Neuronal stem cell (in vitro differentiated cells): ENCODE results near the gene DHDH.
A peak's percentile ranks its signal among the peaks of the same experiment; 100 is the strongest.

ENCODE experiments used
- DNase-seq: peaks from one replicate; pipeline ENCODE4 v3.0.0-alpha.2; 2013; ENCODE audit warnings: low spot score
- H2AFZ ChIP-seq: one replicate; pipeline ENCODE4 v1.6.1; 2013; ENCODE audit warnings: mild to moderate bottlenecking, low read length, inconsistent platforms
- H2AK5ac ChIP-seq: 2 replicates; pipeline ENCODE4 v1.6.1; 2013; ENCODE audit warnings: low read depth, mild to moderate bottlenecking, inconsistent platforms, low read length, moderate library complexity, mixed read lengths
- H2BK120ac ChIP-seq: 2 replicates; pipeline ENCODE4 v1.6.1; 2013; ENCODE audit warnings: low read depth, mild to moderate bottlenecking, inconsistent platforms, low read length, moderate library complexity, mixed read lengths
- H2BK12ac ChIP-seq: one replicate; pipeline ENCODE4 v1.6.1; 2013; ENCODE audit warnings: low read length, inconsistent platforms
- H2BK15ac ChIP-seq: 2 replicates; pipeline ENCODE4 v1.6.1; 2013; ENCODE audit warnings: mild to moderate bottlenecking, low read length, inconsistent platforms, mixed read lengths
- H2BK5ac ChIP-seq: one replicate; pipeline ENCODE4 v1.6.1; 2013; ENCODE audit warnings: inconsistent platforms, mild to moderate bottlenecking, low read length, moderate library complexity
- H3K14ac ChIP-seq: one replicate; pipeline ENCODE4 v1.6.1; 2013; ENCODE audit warnings: low read length, inconsistent platforms
- H3K18ac ChIP-seq: 2 replicates; pipeline ENCODE4 v1.6.1; 2013; ENCODE audit warnings: low read length, inconsistent platforms
- H3K23ac ChIP-seq: 2 replicates; pipeline ENCODE4 v1.6.1; 2013; ENCODE audit warnings: low read depth, mild to moderate bottlenecking, mixed read lengths, low read length, inconsistent platforms; ENCODE audit not compliant: poor library complexity
- H3K27ac ChIP-seq: replicated peaks from 3 replicates; pipeline ENCODE4 v1.5.1; 2013; ENCODE audit warnings: low read length, inconsistent platforms
- H3K27me3 ChIP-seq, 3 experiments: 2 replicates each; pipeline ENCODE4 v1.6.1; 2013; ENCODE audit warnings: low read length in 3 of 3, mild to moderate bottlenecking in 2 of 3, inconsistent platforms in 1 of 3, low read depth in 1 of 3, mixed read lengths in 1 of 3, moderate library complexity in 1 of 3; ENCODE audit not compliant: control insufficient read depth in 3 of 3, insufficient read depth in 3 of 3
- H3K36me3 ChIP-seq, 2 donors: replicated peaks in 1 of 2; 2 replicates each; pipeline ENCODE4 v1.6.1; 2013; ENCODE audit warnings: low read length in 2 of 2; ENCODE audit not compliant: control insufficient read depth in 2 of 2, insufficient read depth in 2 of 2
- H3K4ac ChIP-seq: 2 replicates; pipeline ENCODE4 v1.6.1; 2013; ENCODE audit warnings: inconsistent platforms, mild to moderate bottlenecking, low read length, moderate library complexity
- H3K4me1 ChIP-seq, 2 donors: 1 replicate in 1 of 2; 2 replicates in 1 of 2; pipeline ENCODE4 v1.6.1; 2013; ENCODE audit warnings: low read length in 2 of 2, low read depth in 1 of 2; ENCODE audit not compliant: control insufficient read depth in 2 of 2, insufficient read depth in 1 of 2
- H3K4me2 ChIP-seq: one replicate; pipeline ENCODE4 v1.6.1; 2013; ENCODE audit warnings: mild to moderate bottlenecking, low read length, inconsistent platforms; ENCODE audit not compliant: insufficient read depth, poor library complexity, severe bottlenecking
- H3K4me3 ChIP-seq, 2 donors: 2 replicates each; pipeline ENCODE4 v1.5.1; 2013; ENCODE audit warnings: low read length in 2 of 2, mild to moderate bottlenecking in 2 of 2, inconsistent platforms in 1 of 2, moderate library complexity in 1 of 2
- H3K79me1 ChIP-seq: one replicate; pipeline ENCODE4 v1.6.1; 2013; ENCODE audit warnings: low read depth, mild to moderate bottlenecking, inconsistent platforms, low read length, moderate library complexity
- H3K9ac ChIP-seq: one replicate; pipeline ENCODE4 v1.6.1; 2013; ENCODE audit warnings: mild to moderate bottlenecking, low read depth, low read length, inconsistent platforms; ENCODE audit not compliant: poor library complexity
- H3K9me3 ChIP-seq, 2 donors: replicated peaks in 1 of 2; 2 replicates each; pipeline versions ENCODE3 to v1.6.1; 2013; ENCODE audit warnings: low read length in 2 of 2, mild to moderate bottlenecking in 2 of 2, inconsistent platforms in 1 of 2, low read depth in 1 of 2, mixed read lengths in 1 of 2, moderate library complexity in 1 of 2; ENCODE audit not compliant: control insufficient read depth in 2 of 2, insufficient read depth in 1 of 2
- H4K8ac ChIP-seq: one replicate; pipeline ENCODE4 v1.6.1; 2013; ENCODE audit warnings: low read depth, mild to moderate bottlenecking, inconsistent platforms, low read length, moderate library complexity
- H4K91ac ChIP-seq: one replicate; pipeline ENCODE4 v1.6.1; 2013; ENCODE audit warnings: low read length, low read depth, mild to moderate bottlenecking, inconsistent platforms; ENCODE audit not compliant: poor library complexity
- WGBS, 2 donors: extraction: QIAGEN DNeasy Blood & Tissue Kit; methylation state at CpG; one replicate each; pipeline ENCODE4 v1.1.7; 2013; ENCODE audit warnings: missing lambda C conversion rate in 2 of 2, mixed read lengths in 1 of 2; ENCODE audit not compliant: insufficient read length in 2 of 2, insufficient replicate concordance in 1 of 2; ENCODE audit errors: extremely low coverage in 2 of 2; 5-methylcytosine and 5-hydroxymethylcytosine counted together

The DHDH gene

GRCh38 chr19:48975947-48976847 is 42.7 kb downstream of the DHDH start:
- no CpG with 5 or more reads among the region's 13 CpGs for WGBS, 2 donors
- no peak overlapping the region for H4K8ac ChIP-seq
- no peak for DNase-seq

GRCh38 chr19:48977061-48977460 is 43.6 kb downstream of the DHDH start:
- WGBS, 2 donors, result no CpG with 5 or more reads among the region's 2 CpGs
- Histone ChIP-seq H2AK5ac (no peak overlapping the region), H4K8ac (no peak overlapping the region)

More at GRCh38 chr19:48975947-48976847, 42.7 kb downstream of the DHDH start:
- H2BK12ac ChIP-seq, result no peak overlapping the region
- no peak overlapping the region for H2BK15ac ChIP-seq
- H3K23ac ChIP-seq, result no peak overlapping the region
- H3K36me3 ChIP-seq, result peaks cover 24 to 52% of the 10 kb centered on the region in 2 donors
- no peak overlapping the region for H3K4me3 ChIP-seq
- no peak overlapping the region for H4K91ac ChIP-seq
- peak overlapping the region; percentile 67 for H2AFZ ChIP-seq
- H3K4me1 ChIP-seq, result no peaks in the 10 kb centered on the region
- H2BK120ac ChIP-seq, result no peak overlapping the region
- no peak overlapping the region for H3K27ac ChIP-seq
- no peak overlapping the region for H2BK5ac ChIP-seq
- no peaks in the 10 kb centered on the region for H3K9me3 ChIP-seq
- no peaks in the 10 kb centered on the region for H3K27me3 ChIP-seq
- no peak overlapping the region for H3K4me2 ChIP-seq
- H3K79me1 ChIP-seq, result no peaks in the 10 kb centered on the region
- H2AK5ac ChIP-seq, result no peak overlapping the region
- H3K14ac ChIP-seq, result no peak overlapping the region
- H3K18ac ChIP-seq, result no peak overlapping the region
- H3K4ac ChIP-seq, result no peak overlapping the region
- no peak overlapping the region for H3K9ac ChIP-seq

GRCh38 chr19:48982280-48982679 is 48.8 kb downstream of the DHDH start:
- Histone ChIP-seq H4K8ac (no peak overlapping the region), H2AK5ac (no peak overlapping the region), H2AFZ (no peak overlapping the region), H3K4me2 (no peak overlapping the region), H3K36me3 (peaks cover 33 to 65% of the 10 kb centered on the region in 2 donors), H3K4me3 (no peak overlapping the region), H3K9me3 (no peaks in the 10 kb centered on the region), H3K4me1 (no peaks in the 10 kb centered on the region), H3K27me3 (no peaks in the 10 kb centered on the region), H3K27ac (no peak overlapping the region), H2BK12ac (no peak overlapping the region), H3K9ac (no peak overlapping the region), H2BK5ac (peak overlapping the region; percentile 36), H2BK120ac (no peak overlapping the region), H3K4ac (no peak overlapping the region), H3K18ac (no peak overlapping the region), H3K23ac (no peak overlapping the region), H2BK15ac (no peak overlapping the region), H4K91ac (no peak overlapping the region), H3K79me1 (no peaks in the 10 kb centered on the region), H3K14ac (no peak overlapping the region)
- no peak for DNase-seq
- no CpG with 5 or more reads among the region's 9 CpGs for WGBS, 2 donors

More at GRCh38 chr19:48977061-48977460, 43.6 kb downstream of the DHDH start:
- no peaks in the 10 kb centered on the region for H3K27me3 ChIP-seq
- H3K36me3 ChIP-seq, result peaks cover 28 to 57% of the 10 kb centered on the region in 2 donors
- H2AFZ ChIP-seq, result no peak overlapping the region
- no peaks in the 10 kb centered on the region for H3K79me1 ChIP-seq
- no peak overlapping the region for H3K4ac ChIP-seq
- no peaks in the 10 kb centered on the region for H3K9me3 ChIP-seq
- no peak overlapping the region for H3K4me2 ChIP-seq
- H3K14ac ChIP-seq, result no peak overlapping the region
- H3K4me3 ChIP-seq, result no peak overlapping the region
- no peak for DNase-seq
- no peak overlapping the region for H3K27ac ChIP-seq
- no peak overlapping the region for H3K23ac ChIP-seq
- no peak overlapping the region for H2BK12ac ChIP-seq
- H3K9ac ChIP-seq, result no peak overlapping the region
- H2BK15ac ChIP-seq, result no peak overlapping the region
- no peak overlapping the region for H4K91ac ChIP-seq
- H3K18ac ChIP-seq, result no peak overlapping the region
- H2BK5ac ChIP-seq, result no peak overlapping the region
- no peak overlapping the region for H2BK120ac ChIP-seq
- no peaks in the 10 kb centered on the region for H3K4me1 ChIP-seq

- H2BK12ac ChIP-seq, result peak overlapping the region; percentile 91
- no peaks in the 10 kb centered on the region for H3K9me3 ChIP-seq
- no peak overlapping the region for H3K14ac ChIP-seq
- H2AFZ ChIP-seq, result no peak overlapping the region
- no CpG with 5 or more reads among the region's 13 CpGs for WGBS, 2 donors
- H3K4me1 ChIP-seq, result no peaks in the 10 kb centered on the region
- H4K8ac ChIP-seq, result no peak overlapping the region
- H3K18ac ChIP-seq, result no peak overlapping the region
- H4K91ac ChIP-seq, result no peak overlapping the region
- H3K79me1 ChIP-seq, result no peaks in the 10 kb centered on the region
- H3K4me2 ChIP-seq, result no peak overlapping the region
- no peaks in the 10 kb centered on the region for H3K27me3 ChIP-seq
- no peak overlapping the region for H2AK5ac ChIP-seq
- no peak for DNase-seq
- no peak overlapping the region for H2BK120ac ChIP-seq
- no peak overlapping the region for H3K27ac ChIP-seq
- peak overlapping the region; percentile 32 for H3K23ac ChIP-seq
- no peak overlapping the region for H3K4ac ChIP-seq
- H3K4me3 ChIP-seq, result peak overlapping the region in 1 of 2 donors; percentile 20
- no peak overlapping the region for H3K9ac ChIP-seq
- H3K36me3 ChIP-seq, result peaks cover 30 to 72% of the 10 kb centered on the region in 2 donors
- H2BK5ac ChIP-seq, result no peak overlapping the region
- no peak overlapping the region for H2BK15ac ChIP-seq
Measured at GRCh38 chr19:48985711-48986110, 52.2 kb downstream of the DHDH start.
